ENCODE data around the gene WAC. TPM values are rescaled to one million over a fixed set of nuclear protein-coding genes. Genes with fewer than 3 reads are reported as not detected.

WAC gene
- total and polyA plus RNA-seq, 9 of the 15 experiments (the other 6 are each of a cell fraction or from before 2014, with no cell fraction given) = 24.8 to 123 (median 78.2) TPM

DNA sequence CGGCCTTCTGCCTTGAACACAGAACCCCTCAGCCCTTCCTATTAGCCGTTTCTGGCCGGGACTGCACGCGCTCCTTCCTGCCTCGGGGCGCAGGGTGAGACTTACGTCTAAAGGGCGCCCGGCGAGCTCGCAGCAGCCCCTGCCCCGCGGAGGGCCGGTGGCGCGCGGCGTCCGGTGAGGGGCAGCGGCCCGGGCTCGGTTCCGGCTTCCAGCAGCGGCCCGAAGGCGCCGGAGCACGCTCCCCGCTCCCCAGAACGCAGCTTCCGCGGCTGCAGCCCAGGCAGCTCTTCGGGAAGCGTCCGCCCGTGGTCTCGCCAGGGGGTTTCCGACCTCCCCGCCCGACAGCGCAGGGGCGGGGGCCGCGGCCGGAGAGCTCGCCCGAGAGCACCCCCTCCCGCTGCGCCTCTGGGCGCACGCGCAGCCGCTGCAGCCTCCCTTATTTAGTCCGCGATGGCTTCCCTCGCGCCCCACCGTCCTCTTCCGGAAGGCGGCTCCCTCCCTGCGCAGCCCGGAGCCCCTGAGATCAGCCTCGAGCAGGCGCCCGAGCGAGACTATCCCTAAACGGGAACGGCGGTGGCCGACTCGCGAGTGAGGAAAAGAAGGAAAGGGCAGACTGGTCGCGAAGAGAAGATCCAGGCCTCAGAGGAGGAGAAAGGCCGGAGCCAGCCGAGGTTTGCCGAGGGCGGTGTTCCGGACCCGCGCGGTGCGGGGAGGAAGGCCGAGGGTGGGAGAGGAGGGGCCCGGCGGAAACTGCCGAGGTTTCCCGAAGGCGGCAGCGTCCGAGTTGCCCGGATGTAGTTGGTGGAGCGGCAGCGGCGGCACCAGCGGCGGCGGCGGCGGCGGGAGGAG, at the start of gene WAC (continued):
- TF ChIP-seq, protein P1, sequence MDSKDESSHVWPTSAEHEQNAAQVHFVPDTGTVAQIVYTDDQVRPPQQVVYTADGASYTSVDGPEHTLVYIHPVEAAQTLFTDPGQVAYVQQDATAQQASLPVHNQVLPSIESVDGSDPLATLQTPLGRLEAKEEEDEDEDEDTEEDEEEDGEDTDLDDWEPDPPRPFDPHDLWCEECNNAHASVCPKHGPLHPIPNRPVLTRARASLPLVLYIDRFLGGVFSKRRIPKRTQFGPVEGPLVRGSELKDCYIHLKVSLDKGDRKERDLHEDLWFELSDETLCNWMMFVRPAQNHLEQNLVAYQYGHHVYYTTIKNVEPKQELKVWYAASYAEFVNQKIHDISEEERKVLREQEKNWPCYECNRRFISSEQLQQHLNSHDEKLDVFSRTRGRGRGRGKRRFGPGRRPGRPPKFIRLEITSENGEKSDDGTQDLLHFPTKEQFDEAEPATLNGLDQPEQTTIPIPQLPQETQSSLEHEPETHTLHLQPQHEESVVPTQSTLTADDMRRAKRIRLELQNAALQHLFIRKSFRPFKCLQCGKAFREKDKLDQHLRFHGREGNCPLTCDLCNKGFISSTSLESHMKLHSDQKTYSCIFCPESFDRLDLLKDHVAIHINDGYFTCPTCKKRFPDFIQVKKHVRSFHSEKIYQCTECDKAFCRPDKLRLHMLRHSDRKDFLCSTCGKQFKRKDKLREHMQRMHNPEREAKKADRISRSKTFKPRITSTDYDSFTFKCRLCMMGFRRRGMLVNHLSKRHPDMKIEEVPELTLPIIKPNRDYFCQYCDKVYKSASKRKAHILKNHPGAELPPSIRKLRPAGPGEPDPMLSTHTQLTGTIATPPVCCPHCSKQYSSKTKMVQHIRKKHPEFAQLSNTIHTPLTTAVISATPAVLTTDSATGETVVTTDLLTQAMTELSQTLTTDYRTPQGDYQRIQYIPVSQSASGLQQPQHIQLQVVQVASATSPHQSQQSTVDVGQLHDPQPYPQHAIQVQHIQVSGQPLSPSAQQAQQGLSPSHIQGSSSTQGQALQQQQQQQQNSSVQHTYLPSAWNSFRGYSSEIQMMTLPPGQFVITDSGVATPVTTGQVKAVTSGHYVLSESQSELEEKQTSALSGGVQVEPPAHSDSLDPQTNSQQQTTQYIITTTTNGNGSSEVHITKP (IDR thresholded peaks at IDR 0.05; ENCODE audit: partially characterized antibody) = no peak
- TF ChIP-seq KLF6 (CRISPR knock-in tag; IDR thresholded peaks at IDR 0.05; ENCODE audit: borderline replicate concordance) (peak; percentile 90; the same call in 1 of the 2 replicates), TCFL5 (CRISPR knock-in tag; conservative IDR thresholded peaks at IDR 0.05) (no peak), L3MBTL2 (IDR thresholded peaks at IDR 0.05) (peak; percentile 91), CREB1 (IDR thresholded peaks at IDR 0.05) (0 out of 2 replicates have a peak, but pooled peaks have one; percentile 16), CREB1 (CRISPR knock-in tag; IDR thresholded peaks at IDR 0.05) (peak; percentile 46; the same call in 1 of the 2 replicates)
- TF ChIP-seq, protein P2, sequence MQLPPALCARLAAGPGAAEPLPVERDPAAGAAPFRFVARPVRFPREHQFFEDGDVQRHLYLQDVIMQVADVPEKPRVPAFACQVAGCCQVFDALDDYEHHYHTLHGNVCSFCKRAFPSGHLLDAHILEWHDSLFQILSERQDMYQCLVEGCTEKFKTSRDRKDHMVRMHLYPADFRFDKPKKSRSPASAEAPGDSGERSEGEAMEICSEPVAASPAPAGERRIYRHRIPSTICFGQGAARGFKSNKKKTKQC (CRISPR knock-in tag; IDR thresholded peaks at IDR 0.05) = peak; percentile 79
- TF ChIP-seq, protein P3, sequence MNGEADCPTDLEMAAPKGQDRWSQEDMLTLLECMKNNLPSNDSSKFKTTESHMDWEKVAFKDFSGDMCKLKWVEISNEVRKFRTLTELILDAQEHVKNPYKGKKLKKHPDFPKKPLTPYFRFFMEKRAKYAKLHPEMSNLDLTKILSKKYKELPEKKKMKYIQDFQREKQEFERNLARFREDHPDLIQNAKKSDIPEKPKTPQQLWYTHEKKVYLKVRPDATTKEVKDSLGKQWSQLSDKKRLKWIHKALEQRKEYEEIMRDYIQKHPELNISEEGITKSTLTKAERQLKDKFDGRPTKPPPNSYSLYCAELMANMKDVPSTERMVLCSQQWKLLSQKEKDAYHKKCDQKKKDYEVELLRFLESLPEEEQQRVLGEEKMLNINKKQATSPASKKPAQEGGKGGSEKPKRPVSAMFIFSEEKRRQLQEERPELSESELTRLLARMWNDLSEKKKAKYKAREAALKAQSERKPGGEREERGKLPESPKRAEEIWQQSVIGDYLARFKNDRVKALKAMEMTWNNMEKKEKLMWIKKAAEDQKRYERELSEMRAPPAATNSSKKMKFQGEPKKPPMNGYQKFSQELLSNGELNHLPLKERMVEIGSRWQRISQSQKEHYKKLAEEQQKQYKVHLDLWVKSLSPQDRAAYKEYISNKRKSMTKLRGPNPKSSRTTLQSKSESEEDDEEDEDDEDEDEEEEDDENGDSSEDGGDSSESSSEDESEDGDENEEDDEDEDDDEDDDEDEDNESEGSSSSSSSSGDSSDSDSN (IDR thresholded peaks at IDR 0.05; ENCODE audit: borderline replicate concordance in 1 of 2, low read depth in 2 of 2, low read length in 2 of 2) = peak; percentile 28 to 89; a peak in 2 of 4 replicates
- TF ChIP-seq, protein P4, sequence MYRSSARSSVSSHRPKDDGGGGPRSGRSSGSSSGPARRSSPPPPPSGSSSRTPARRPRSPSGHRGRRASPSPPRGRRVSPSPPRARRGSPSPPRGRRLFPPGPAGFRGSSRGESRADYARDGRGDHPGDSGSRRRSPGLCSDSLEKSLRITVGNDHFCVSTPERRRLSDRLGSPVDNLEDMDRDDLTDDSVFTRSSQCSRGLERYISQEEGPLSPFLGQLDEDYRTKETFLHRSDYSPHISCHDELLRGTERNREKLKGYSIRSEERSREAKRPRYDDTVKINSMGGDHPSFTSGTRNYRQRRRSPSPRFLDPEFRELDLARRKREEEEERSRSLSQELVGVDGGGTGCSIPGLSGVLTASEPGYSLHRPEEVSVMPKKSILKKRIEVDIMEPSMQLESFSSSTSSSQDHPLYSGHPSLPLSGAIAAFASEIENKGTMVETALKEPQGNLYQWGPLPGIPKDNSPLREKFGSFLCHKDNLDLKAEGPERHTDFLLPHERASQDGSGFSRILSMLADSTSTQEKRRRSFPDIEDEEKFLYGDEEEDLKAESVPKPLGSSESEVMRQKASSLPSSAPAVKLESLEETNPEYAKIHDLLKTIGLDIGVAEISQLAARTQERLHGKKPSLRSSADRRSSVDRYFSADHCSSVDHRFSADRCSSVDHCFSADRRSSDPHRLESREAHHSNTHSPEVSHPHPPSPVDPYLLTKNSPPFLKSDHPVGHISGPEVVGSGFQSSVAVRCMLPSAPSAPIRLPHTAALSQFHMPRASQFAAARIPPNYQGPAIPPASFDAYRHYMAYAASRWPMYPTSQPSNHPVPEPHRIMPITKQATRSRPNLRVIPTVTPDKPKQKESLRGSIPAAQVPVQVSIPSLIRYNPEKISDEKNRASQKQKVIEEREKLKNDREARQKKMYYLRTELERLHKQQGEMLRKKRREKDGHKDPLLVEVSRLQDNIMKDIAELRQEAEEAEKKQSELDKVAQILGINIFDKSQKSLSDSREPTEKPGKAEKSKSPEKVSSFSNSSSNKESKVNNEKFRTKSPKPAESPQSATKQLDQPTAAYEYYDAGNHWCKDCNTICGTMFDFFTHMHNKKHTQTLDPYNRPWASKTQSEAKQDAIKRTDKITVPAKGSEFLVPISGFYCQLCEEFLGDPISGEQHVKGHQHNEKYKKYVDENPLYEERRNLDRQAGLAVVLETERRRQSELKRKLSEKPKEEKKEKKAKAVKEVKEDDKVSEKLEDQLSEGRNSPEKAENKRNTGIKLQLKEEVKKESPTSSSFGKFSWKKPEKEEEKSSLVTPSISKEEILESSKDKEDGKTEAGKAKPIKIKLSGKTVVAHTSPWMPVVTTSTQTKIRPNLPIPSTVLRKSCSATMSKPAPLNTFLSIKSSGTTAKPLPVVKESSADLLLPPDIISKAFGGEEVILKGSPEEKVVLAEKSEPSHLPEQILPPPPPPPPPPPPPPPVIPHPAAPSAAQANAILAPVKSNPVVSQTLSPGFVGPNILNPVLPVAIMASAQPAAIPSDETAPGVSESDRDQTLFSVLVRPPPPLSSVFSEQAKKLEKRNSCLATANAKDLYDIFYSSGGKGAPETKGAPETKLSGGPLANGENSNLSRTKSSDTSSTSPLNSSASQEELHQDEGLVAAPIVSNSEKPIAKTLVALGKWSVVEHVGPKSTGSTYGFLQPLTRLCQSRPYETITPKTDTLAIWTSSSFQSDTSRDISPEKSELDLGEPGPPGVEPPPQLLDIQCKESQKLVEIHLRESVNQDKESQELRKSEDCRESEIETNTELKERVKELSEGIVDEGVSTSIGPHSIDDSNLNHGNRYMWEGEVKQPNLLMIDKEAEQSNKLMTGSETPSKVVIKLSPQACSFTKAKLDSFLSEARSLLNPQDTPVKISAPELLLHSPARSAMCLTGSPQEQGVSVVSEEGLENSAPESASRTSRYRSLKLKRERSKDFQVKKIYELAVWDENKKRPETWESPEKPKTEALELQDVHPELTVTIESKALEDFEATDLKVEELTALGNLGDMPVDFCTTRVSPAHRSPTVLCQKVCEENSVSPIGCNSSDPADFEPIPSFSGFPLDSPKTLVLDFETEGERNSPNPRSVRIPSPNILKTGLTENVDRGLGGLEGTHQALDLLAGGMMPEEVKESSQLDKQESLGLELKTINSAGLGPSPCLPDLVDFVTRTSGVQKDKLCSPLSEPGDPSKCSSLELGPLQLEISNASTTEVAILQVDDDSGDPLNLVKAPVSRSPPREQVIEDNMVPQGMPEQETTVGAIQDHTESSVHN (IDR thresholded peaks at IDR 0.05; ENCODE audit: borderline replicate concordance in 1 of 2, low read depth in 1 of 2) = no peak

Data from K562 (cell line).